Neutrophil (primary cell): ENCODE data around the gene DDX1.

Experiments used
- H3K27ac ChIP-seq: fragments of 200-600 bp; sonication (generic); 2 replicates; pipeline ENCODE4 v1.5.1; 2016; ENCODE audit warnings: mild to moderate bottlenecking, moderate library complexity
- H3K27me3 ChIP-seq: fragments of 200-600 bp; sonication (generic); 2 replicates; pipeline ENCODE4 v1.6.0; 2016; ENCODE audit warnings: mild to moderate bottlenecking
- H3K36me3 ChIP-seq: fragments of 200-600 bp; sonication (generic); 2 replicates; pipeline ENCODE4 v1.5.1; 2017
- H3K4me1 ChIP-seq, 2 experiments: fragments of 200-600 bp in 1 of 2; sonication (generic) in 1 of 2; 1 replicate in 1 of 2; 2 replicates in 1 of 2; pipeline versions ENCODE4 v1.5.1 to v1.6.1; 2013 to 2016; ENCODE audit warnings: low read depth in 1 of 2, low read length in 1 of 2, mild to moderate bottlenecking in 1 of 2, moderate library complexity in 1 of 2; ENCODE audit not compliant: control insufficient read depth in 1 of 2, insufficient read depth in 1 of 2
- H3K4me3 ChIP-seq, 2 experiments: fragments of 200-600 bp in 1 of 2; sonication (generic) in 1 of 2; 1 replicate in 1 of 2; 2 replicates in 1 of 2; pipeline ENCODE4 v1.5.1; 2013 to 2016; ENCODE audit warnings: low read depth in 1 of 2, low read length in 1 of 2, mild to moderate bottlenecking in 1 of 2, moderate library complexity in 1 of 2
- H3K9me3 ChIP-seq: fragments of 200-600 bp; sonication (generic); 2 replicates; pipeline ENCODE4 v1.5.1; 2016
- TF ChIP-seq, protein P1 (sequence below): fragments of 200-600 bp; sonication (generic); IDR thresholded peaks from 2 replicates; pipeline ENCODE4 v1.5.1; 2016; ENCODE audit warnings: antibody characterized with exemption

The DDX1 gene

DNA sequence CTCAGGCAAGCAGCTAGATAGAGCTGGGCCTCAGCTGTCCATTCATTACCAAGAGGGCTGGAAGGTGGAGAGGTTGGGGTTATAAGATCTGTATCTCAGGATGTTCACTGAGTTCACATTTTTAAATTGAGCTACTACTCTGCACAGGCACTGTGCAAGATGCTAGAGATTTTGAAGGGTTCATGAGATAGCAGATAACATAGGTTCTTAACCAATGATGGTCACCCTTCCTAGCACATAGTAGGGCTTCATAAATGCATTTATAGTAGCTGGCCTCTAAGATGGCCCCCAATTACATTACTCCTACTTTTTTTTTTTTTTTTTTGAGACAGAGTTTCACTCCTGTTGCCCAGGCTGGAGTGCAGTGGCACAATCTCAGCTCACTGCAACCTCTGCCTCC lies 79.7 kb downstream of the DDX1 start:
- Histone ChIP-seq H3K9me3 (no peaks in the 10 kb centered on the region), H3K27ac (no peak overlapping the region), H3K4me3 (no peak overlapping the region), H3K4me1 (no peaks in the 10 kb centered on the region), H3K36me3 (no peaks in the 10 kb centered on the region), H3K27me3 (peaks cover 14% of the 10 kb centered on the region)
- TF ChIP-seq, protein P1, sequence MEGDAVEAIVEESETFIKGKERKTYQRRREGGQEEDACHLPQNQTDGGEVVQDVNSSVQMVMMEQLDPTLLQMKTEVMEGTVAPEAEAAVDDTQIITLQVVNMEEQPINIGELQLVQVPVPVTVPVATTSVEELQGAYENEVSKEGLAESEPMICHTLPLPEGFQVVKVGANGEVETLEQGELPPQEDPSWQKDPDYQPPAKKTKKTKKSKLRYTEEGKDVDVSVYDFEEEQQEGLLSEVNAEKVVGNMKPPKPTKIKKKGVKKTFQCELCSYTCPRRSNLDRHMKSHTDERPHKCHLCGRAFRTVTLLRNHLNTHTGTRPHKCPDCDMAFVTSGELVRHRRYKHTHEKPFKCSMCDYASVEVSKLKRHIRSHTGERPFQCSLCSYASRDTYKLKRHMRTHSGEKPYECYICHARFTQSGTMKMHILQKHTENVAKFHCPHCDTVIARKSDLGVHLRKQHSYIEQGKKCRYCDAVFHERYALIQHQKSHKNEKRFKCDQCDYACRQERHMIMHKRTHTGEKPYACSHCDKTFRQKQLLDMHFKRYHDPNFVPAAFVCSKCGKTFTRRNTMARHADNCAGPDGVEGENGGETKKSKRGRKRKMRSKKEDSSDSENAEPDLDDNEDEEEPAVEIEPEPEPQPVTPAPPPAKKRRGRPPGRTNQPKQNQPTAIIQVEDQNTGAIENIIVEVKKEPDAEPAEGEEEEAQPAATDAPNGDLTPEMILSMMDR, result no peak

DNA sequence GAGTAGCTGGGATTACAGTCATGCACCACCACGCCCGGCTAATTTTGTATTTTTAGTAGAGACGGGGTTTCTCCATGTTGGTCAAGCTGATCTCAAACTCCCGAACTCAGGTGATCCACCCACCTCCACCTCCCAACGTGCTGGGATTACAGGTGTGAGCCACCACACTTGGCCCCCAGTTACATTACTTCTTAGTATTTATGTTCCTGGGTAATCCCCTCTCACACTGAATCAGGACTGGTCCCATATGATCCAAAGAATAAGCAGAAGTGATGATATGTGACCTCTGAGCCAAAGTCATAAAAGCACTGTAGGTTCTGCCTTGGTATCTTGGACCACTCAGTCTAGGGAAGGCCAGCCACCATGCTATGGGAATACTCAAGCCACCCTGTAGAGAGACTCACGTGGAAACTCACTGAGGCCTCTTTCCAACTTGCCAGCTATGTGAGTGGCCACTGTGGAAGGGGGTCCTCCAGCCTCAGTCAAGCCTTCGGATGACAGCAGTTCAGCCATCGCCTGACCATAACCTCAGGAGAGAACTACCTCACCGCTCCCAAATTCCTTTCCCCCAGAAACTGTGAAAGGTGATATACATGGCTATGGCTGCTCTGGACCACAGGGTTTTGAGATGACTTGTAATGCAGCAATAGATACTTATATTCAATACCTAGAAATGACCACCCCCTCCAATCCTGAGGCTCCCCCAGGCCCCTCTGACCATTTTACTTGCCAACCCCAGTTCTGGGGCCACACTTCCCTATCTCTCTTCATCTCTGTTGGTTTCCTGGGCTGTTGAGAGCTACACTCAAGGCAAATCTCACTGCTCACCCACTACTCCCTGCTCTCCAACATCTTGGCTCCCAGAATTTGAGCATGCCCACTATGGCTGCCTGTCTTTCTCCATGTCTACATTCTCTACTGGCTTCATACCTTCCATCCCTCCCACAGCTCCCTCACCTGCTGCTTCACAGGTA lies 80.5 kb downstream of the DDX1 start:
- H3K27ac ChIP-seq, result no peak overlapping the region
- H3K27me3 ChIP-seq, result peaks cover 14% of the 10 kb centered on the region
- TF ChIP-seq, protein P1, result no peak
- H3K9me3 ChIP-seq, result no peaks in the 10 kb centered on the region
- no peaks in the 10 kb centered on the region for H3K36me3 ChIP-seq
- H3K4me1 ChIP-seq, result no peaks in the 10 kb centered on the region
- H3K4me3 ChIP-seq, result no peak overlapping the region

DNA sequence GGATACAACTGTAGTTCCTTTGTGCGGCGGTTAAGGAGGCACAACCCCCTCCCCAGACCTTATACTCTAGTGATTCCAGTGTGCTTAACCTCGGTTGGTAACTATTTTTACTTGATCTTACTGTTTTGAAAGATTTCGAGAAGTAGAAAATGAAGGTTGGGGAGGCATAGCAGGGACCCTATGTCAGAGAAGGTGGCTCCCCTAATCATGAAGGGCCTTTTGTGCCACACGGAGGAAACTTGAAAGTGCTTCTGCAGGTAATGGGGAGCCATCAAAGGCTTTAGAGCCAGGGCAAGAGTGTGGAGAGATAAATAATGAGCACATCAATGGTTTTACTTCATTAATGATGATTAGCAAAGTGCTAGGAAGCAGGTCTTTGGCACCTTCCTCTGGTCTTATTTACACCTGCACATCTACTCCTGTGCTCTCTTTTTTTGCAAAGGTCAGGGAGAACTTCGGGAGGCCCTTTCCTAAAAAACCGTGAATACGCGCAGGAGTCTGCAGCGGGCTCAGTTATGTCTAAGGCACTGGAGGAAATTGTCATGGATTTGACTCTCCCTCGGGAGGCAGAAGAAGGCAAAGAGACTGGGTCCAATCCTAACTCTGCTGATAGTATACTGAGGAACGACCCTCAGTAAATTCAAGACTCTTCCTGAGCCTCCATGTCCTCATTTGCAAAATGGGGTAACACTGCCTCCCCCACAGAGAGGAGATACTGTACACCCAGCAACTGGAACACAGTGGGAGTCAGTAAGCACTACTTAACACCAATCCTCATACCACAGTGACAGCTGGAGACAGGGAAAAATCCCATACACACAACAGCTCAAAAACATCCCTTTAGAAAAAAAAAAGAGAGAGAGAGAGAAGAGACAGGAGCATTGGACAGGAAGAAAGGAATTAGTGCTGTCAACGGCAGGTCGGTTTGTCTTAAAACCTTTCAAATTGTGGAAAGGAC lies 81.6 kb downstream of the DDX1 start:
- TF ChIP-seq, protein P1, result no peak
- Histone ChIP-seq H3K4me3 (no peak overlapping the region), H3K9me3 (no peaks in the 10 kb centered on the region), H3K27me3 (peaks cover 10% of the 10 kb centered on the region), H3K36me3 (no peaks in the 10 kb centered on the region), H3K4me1 (no peaks in the 10 kb centered on the region), H3K27ac (no peak overlapping the region)

DNA sequence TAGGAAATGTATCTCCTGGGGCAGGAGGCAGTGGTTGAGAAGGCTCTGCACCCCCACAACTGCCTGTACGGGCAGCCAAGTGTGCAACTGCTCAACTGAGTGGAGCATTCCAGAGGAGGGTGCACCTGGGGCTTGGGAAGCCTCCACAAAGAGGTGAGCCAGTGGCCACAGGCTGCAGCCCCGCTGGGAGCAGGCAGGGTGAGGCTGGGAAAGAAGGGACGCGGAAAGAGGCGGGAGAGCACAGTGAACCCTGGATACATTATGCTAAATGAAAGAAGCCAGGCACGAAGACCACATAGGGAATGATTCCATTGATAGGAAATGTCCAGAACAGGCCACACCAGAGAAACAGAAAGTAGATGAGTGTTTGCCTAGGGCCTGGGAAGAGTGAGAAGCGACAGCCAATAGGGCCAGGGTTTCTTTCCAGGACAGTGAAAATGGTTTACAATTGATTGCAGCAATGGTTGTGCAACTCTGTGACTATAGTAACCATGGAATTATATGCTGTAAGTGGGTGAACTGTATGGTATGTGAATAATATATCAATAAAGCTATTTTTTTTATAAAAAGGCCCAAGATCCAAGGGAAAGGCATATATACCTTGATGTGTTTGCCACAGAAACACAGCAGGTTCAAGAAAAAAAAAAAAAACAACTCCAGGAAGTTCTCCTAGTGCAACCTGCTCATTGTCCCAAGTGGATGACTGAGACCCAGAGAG lies 82.4 kb downstream of the DDX1 start:
- Histone ChIP-seq H3K36me3 (no peaks in the 10 kb centered on the region), H3K4me1 (no peaks in the 10 kb centered on the region), H3K27ac (no peak overlapping the region), H3K4me3 (no peak overlapping the region), H3K27me3 (peaks cover 2% of the 10 kb centered on the region), H3K9me3 (no peaks in the 10 kb centered on the region)
- TF ChIP-seq, protein P1, result no peak
